ENCODE measurements around the gene CTDSP1.

The CTDSP1 gene, protein sequence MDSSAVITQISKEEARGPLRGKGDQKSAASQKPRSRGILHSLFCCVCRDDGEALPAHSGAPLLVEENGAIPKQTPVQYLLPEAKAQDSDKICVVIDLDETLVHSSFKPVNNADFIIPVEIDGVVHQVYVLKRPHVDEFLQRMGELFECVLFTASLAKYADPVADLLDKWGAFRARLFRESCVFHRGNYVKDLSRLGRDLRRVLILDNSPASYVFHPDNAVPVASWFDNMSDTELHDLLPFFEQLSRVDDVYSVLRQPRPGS

DNA sequence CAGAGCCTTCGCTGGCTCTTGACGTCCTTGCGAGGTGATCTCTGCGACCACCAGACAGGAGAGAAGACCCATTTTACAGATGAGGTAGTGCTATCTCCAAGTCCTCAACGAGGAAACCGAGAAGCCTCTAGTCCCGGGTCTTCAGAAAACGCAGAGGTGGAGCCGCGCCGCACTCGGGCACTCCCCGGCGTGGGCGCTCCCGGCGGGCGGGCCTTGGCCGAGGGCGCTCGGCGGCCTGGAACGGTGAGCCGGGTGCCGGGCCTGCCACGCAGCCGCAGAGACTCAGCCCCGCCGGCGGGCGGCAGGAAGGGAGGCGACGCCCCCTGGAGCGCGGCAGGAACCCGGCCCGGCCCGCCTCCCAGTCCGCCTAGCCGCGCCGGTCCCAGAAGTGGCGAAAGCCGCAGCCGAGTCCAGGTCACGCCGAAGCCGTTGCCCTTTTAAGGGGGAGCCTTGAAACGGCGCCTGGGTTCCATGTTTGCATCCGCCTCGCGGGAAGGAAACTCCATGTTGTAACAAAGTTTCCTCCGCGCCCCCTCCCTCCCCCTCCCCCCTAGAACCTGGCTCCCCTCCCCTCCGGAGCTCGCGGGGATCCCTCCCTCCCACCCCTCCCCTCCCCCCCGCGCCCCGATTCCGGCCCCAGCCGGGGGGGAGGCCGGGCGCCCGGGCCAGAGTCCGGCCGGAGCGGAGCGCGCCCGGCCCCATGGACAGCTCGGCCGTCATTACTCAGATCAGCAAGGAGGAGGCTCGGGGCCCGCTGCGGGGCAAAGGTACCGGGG, at the start of gene CTDSP1:
TSS of gene CTDSP1 (plus strand) at position 478 of the 776 bp plus-strand sequence. CDS start at position 701, 223 bp downstream.
- FAIRE-seq = peak; percentile 3

DNA sequence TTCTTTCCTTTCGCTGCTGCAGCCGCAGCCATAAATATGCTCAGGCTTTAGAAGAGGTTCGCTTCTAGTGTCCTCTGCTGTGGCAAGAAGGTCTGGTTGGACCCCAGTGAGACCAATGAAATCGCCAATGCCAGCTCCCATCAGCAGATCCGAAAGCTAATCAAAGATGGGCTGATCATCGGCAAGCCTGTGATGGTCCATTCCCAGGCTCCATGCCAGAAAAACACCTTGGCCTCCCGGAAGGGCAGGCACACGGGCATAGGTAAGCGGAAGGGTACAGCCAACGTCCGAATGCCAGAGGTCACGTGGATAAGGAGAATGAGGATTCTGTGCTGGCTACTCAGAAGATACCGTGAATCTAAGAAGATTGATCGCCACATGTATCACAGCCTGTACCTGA, 45.6 kb upstream of the CTDSP1 start:
- no peak for FAIRE-seq

DNA sequence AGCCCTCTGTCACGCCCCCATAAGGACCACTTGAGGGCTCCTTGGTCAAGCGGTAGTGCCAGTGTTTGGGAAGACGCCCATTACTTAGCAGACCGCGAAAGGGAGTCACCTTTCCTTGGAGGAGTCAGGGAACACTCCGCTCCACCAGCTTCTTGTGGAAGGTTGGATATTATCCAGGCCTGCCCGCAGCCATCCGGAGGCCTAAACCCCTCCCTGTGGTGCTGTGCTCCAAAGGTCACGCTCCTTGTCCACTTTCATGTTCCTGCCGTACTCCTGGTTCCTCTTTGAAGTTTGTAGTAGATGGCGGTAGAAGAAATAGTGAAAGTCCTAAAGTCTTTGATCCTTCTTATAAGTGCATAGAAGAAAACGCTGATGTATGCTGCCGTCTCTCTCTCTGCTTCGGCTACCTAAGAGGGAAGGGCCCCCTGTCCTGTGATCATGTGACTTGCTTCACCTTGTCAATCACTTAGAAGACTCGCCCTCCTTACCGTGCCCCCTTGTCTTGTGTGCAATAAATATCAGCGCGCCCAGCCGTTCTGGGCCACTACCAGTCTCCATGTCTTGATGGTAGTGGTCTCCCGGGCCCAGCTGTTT, 44.7 kb upstream of the CTDSP1 start:
- FAIRE-seq = no peak

DNA sequence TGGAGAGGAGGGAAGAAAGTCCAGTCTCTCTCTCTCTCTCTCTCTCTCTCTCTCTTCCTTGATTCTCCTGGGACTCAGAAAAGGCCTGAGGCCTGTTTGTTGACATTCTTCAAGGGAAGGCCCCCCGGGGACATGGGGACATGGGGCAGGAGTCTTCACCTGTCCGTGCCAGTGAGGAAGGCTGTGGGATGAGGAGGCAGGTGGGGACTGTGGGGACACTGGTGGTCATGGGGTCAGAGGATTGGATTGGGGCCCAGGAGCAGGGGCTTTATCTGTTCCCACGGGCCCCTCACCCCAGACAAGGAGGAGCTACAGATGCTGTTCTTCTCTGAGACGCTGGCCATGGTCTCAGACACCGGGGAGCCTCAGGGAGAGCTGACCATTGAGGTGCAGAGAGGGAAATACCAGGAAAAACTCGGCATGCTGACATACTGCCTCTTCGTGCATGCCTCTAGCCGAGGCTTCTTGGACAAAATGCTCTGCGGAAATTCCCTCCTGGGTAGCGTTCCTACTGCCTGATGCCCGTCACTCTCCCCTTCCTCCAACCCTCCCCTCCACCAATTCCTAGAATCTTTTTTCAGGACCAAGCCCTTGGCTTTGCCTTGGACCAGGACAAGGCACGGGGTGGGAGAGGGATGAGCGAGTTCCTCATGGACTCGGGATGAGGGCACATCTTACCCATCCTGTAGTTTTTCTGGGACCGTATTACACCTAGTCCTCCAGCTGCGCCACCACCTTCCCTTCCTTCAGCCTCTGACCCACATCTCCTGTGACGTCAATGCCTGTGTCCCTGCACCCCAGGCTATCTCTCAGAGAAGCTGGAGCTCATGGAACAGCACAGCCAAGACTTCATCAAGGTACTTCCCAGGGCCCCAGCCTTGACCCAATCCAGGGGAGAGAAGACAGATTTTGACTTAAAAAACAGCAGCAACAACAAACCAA, 42.2 kb upstream of the CTDSP1 start:
- no peak for FAIRE-seq

DNA sequence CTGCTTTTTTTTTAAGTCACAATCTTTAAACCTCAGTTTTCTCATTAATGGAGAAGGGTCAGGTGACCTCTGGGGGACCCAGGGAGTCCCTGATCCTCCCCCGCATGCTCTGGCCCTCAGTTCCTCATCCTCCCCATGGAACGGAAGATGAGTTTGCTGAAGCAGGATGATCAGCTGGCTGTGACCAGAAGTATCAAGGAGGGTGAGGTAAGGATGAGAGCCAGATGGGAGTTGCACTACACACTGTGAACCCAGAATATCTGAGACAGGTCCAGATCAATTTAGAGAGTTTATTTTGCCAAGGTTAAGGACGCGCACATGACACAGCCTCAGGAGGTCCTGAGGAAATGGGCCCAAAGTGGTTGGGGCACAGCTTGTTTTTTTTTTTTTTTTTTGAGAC, 39.2 kb upstream of the CTDSP1 start:
- no peak for FAIRE-seq

DNA sequence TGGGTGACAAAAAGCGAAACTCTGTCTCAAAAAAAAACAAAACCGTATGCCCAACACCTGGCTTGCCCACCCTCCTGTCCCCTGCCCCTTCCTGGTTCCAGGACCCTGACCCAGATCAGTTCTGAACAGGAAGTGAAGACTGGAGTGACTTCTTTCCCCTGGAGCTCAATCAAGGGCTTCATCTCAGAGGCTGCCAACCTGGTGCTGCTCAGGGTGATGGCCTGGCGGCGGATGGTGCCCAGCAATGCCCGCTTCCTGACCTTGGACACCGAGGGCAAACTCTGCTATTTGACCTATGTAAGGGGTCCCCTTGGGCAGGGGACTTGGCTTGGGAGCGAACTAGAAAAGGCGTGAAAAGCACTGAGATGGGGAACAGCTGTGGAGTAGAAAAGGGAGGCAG, 37.1 kb upstream of the CTDSP1 start:
- FAIRE-seq = no peak

DNA sequence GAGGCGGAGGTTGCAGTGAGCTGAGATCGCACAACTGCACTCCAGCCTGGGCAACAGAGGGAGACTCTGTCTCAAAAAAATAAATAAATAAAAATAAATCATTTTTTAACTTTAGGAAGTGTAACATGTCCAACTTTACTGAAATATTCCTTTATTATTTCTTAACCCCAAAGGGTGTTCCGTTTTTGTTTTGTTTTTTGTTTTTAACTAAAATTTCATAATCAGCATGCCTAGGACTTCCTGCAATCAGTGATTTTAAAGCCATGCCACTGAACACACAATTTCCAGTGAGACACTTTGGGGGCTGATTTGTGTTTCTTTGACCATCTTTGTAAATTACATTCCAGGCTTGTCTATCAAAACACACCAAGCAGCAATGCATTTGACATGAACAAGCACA, 35.9 kb upstream of the CTDSP1 start:
- no peak for FAIRE-seq

DNA sequence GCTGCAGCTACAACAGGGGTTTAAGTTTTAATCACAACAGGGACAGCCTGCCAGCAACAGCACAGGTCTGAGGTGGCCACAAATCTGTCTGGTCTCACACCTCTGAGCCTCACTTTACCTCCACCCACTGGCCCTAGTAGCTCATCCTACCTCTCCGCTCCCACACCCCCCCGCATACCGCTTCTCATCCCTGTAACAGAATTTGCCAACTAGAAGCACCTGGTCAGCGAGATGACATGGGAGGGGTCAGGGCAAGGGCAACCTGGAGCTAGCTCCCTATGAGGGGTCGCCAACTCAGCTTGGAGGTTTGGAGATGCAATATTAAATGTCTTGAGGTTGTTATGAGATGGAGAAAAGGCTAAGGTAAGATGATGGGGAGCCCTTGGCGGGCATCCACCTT, 35.5 kb upstream of the CTDSP1 start:
- no peak for FAIRE-seq

DNA sequence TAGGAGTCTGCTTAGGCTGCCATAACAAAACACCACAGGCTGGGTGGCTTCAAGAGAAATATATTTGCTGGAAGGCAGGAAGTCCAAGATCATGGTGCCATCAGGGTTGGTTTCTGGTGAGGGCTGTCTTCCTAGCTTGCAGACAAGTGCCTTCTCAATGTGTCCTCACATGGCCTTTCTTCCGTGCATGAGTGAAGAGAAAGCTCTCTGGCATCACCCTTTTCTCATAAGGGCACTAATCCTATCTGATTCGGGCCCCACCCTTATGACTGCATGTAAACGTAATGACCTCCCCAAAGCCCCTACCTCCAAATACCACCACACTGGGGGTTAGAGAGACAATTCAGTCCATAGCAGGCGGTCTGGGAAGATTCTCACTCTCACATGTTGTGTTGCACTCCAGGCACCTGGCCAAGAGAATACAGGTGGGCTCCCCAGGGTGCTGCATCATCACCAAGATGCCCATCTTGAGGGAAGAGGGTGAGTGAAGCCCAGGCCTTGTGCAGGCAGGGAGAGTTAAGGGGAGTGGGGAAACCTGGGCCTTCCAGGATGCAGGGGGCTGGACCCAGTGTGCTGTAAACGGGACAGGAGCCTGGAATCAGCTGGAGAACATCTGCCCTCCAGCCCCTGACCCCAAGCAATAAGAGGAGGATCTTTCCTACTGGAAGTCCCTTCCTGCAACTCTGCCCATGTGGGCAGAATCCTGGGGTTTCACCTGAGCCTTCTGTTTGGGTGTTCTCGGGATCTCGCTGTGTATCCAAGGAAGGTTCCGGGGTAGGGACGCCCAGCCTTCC, 32.9 kb upstream of the CTDSP1 start:
- FAIRE-seq = no peak

DNA sequence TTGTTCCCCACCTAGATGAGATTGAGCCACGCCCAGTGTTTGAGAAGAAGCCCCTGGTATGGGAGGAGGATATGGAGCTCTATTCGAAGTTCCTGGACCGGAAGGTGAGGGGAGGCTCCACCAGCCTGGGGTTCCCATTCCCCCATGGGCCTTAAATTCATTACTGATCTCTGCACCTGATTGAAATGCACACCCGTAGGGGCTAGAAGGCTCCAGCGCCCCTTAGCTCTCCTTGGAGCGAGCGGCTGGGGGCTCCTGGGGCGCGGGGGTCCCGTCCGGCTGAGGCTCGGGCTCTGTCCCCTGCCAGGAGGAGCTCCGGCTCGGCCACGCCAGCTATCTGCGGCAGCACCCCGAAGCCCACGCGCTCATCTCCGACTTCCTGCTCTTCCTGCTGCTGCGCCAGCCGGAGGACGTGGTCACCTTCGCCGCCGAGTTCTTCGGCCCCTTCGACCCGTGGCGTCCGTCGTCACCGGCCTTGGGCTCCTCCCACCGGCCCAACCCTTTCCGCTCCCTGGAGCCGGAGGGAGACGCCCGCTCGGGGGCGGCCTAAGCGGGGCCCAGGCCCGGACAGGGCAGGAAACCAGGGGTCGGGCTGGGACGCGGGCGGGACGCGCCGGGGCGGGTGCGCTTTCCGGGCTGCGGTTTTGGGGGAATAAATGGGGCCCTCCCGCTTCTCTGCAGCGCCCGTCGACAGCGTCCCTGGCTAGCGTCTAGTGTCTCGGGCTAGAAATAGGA, 32.1 kb upstream of the CTDSP1 start:
- no peak for FAIRE-seq

DNA sequence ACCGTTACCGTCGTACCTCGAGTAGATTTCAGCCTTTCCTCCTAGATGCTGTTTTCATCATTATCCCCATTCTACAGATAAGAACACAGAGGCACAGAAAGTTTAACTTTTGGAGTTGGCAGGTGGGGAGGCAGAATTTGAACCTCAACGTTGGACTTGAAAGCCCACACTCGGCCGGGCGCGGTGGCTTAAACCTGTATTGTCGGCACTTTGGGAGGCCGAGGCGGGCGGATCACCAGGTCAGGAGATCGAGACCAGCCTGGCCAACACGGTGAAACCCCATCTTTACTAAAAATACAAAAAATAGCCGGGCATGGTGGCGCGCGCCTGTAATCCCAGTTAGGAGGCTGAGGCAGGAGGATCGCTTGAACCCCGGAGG, 31.5 kb upstream of the CTDSP1 start:
- FAIRE-seq = no peak

DNA sequence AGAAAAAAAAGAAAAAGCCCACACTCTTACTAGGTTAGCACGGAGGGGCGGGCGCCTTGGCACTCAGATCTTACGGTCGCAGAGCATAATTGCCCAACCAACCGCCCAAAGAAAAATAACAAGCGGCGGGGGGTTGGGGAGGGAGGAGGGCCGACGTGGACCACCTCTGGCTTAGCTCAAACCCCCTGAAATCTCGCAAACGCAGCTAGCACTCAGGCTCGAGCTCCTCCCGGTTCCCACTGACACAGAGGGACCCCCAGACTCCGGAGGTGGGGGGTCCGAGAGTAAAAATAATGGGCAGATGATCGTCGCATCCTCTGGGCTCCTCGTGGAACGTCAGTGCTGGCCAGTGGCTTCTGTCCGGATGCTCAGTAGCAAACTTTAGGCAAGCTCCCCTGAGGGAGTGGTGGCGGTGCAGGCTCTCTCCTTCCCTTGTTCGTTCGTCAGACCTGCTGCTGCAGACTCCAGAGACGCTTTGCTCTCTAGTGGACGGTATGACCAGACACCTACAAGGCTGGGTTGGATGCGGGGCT, 31.0 kb upstream of the CTDSP1 start:
- no peak for FAIRE-seq

DNA sequence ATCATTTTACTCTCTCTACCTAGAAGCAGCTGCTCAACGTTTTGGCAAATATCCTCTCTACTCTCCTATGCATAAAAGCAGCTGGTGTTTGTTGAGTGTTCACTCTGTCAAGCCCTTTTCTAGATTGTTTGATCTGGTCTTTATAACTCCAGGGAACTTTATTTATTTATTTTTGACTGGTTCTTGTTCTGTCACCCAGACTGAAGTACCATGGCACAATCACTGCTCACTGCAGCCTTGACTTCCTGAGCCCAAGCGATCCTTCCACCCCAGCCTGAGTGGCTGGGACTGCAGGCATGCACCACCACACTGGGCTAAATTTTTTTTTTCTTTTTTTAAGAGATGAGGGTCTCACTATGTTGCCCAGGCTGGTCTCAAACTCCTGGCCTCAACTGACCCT, 30.3 kb upstream of the CTDSP1 start:
- FAIRE-seq = no peak

DNA sequence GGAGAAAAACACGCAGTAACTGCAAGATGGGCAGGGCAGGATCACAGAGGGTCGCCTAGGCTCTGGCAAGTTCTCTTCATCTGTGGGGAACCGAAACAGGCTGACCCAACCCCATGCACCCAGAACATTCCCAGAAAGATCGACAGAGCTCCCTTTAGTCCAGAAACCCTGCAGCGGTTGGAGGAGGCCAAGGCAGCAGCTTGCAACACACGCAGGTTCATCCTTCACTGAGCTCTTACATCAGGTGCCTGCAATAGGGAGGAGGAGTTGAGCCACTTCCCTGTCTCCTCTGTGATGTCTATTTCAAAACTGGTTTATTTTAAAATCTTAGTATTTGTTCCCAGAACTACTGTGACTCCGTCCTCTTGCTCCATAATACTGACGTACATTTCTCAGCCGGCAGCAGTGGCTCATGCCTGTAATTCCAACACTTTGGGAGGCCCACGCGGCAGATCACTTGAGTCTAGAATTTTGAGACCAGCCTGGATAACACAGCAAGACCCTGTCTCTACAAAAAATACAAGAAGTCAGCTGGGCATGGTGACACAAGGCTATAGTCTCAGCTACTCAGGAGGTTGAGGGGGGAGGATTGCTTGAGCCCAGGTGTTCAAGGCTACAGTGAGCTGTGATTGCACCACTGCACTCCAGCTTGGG, 29.1 kb upstream of the CTDSP1 start:
- no peak for FAIRE-seq

DNA sequence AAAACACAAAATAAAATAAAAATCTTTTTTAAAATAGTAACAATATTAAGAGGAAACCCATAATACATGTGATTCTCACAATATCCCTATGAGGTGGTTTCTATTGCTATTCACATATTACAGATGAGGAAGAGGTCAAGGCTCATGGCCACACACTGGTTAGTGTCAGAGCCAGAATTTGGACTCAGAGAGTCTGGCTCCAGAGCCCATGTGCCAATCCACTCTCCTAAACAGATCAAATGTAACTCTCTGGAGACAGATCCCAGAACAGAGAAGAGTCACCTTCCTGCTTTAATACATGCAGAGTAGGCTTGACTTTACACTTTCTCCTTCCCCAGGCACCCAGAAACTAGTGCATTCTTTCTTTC, 27.7 kb upstream of the CTDSP1 start:
- no peak for FAIRE-seq

DNA sequence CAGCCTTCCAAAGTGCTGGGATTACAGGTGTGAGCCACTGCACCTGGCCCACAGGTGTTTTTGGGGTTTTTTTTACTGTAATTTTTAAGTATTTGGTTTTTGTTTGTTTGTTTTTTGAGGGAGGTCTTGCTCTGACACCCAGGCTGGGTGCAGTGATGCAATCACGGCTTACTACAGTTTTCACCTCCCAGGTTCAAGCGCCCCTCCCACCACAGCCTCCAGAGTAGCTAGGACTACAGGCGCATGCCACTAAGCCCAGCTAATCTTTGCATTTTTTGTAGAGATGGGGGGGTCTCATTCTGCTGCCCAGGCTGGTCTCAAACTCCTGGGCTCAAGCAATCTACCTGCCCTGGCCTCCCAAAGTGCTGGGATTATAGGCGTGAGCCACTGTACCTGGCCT, 24.9 kb upstream of the CTDSP1 start:
- no peak for FAIRE-seq

DNA sequence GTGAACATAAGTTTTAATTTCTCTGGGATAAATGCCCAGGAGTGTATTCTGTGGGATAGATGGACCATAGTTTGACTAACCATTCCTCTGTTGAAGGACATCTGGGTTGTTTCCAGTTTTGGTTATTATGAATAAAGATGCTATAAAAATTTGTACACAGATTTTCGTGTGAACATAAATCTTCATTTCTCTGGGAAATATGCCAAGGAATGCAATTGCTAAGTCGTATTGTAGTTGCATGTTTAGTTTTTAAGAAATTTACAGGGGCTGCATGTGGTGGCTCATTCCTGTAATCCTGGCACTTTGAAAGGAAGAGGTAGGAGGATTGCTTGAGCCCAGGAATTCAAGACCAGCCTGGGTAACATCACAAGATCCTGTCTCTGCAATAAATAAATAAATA, 24.5 kb upstream of the CTDSP1 start:
- no peak for FAIRE-seq

DNA sequence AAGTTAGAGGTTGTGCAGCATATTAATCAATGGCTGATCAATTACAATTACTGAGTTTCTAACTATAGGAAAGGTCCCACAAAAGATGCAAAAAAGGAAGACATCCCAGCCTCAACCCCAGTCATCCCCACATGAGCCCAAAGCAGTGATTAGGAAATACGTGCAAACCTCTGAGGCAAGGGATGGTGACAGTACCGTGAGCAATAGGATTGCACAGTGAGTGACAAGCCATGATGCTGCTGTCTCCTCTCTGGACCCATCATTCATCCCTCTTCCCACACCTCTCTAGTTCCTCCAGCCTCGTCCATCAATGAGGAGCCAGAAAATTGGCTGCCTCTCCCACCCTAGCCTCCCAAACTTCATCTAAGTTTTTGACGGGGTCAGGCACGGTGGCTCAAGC, 21.6 kb upstream of the CTDSP1 start:
- FAIRE-seq = no peak

DNA sequence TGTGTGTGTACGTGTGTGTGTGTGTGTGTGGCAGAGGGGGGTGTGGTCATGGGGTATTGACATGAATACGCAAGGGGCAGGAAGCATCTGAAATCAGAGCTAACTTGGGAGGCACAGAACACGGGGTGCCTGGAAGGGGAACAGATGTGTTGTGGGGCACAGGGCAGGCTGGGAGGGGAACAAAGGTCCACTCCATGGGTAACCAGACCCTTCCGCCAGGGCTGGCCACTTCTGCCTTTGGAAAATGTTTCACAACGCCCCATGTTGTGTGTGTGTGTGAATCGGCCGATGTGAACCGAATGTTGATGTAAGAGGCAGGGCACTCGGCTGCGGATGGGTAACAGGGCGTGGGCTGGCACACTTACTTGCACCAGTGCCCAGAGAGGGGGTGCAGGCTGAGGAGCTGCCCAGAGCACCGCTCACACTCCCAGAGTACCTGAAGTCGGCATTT, 17.7 kb upstream of the CTDSP1 start, which contains the start of gene SLC11A1:
TSS of gene SLC11A1 (plus strand) at position 358 of the 451 bp plus-strand sequence. CDS start 96 bp downstream, outside the sequence.
- no peak for FAIRE-seq

DNA sequence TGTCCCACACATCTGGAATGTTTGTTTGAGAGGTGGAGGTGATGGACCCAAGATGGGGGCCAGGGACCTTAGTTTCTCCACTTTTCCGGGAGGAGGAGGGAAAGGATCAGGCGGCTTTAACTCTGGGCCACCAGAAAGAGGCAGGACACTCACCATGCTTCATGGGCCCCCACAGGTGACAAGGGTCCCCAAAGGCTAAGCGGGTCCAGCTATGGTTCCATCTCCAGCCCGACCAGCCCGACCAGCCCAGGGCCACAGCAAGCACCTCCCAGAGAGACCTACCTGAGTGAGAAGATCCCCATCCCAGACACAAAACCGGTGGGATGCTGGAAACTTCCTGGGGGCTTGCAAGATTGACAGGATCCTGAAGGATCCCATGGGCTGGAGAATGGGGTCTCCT, 16.9 kb upstream of the CTDSP1 start:
- no peak for FAIRE-seq
